Small intestine (tissue), 7 donors: Measurements from ENCODE around the gene OXT. TPM values are rescaled to one million over a fixed set of nuclear protein-coding genes. Genes with fewer than 3 reads are reported as not detected.

Source experiments
- DNase-seq, 2 donors: peaks; one replicate each; pipeline versions ENCODE4 v3.0.0 to v3.0.0-alpha.2; 2013
- FAIRE-seq: peaks from 2 replicates; lab custom pipeline; 2012; peaks lifted over from hg19 to GRCh38; lab: Jason Lieb, UNC
- H3K27ac ChIP-seq, 3 donors: one replicate each; pipeline ENCODE4 v1.5.1; 2013; ENCODE audit warnings: low read length in 2 of 3, mild to moderate bottlenecking in 2 of 3, control low read depth in 1 of 3, inconsistent platforms in 1 of 3, low read depth in 1 of 3, moderate library complexity in 1 of 3
- H3K27me3 ChIP-seq, 3 donors: one replicate each; pipeline ENCODE4 v1.6.1; 2013; ENCODE audit warnings: low read length in 3 of 3, inconsistent platforms in 1 of 3; ENCODE audit not compliant: control insufficient read depth in 3 of 3, insufficient read depth in 3 of 3
- H3K36me3 ChIP-seq, 3 donors: one replicate each; pipeline ENCODE4 v1.6.1; 2013; ENCODE audit warnings: low read length in 3 of 3, inconsistent platforms in 1 of 3, low read depth in 1 of 3, mild to moderate bottlenecking in 1 of 3, moderate library complexity in 1 of 3; ENCODE audit not compliant: control insufficient read depth in 3 of 3, insufficient read depth in 2 of 3
- H3K4me1 ChIP-seq, 3 donors: one replicate each; pipeline ENCODE4 v1.6.1; 2013; ENCODE audit warnings: low read length in 2 of 3, inconsistent platforms in 1 of 3, low read depth in 1 of 3, mild to moderate bottlenecking in 1 of 3, moderate library complexity in 1 of 3; ENCODE audit not compliant: control insufficient read depth in 3 of 3, insufficient read depth in 2 of 3
- H3K4me3 ChIP-seq, 3 donors: one replicate each; pipeline ENCODE4 v1.5.1; 2013; ENCODE audit warnings: low read length in 3 of 3, control low read depth in 1 of 3, inconsistent platforms in 1 of 3, low read depth in 1 of 3, mild to moderate bottlenecking in 1 of 3, moderate library complexity in 1 of 3
- H3K9me3 ChIP-seq, 2 donors: one replicate each; pipeline ENCODE4 v1.6.1; 2013; ENCODE audit warnings: low read depth in 1 of 2, low read length in 1 of 2; ENCODE audit not compliant: control insufficient read depth in 2 of 2, insufficient read depth in 1 of 2
- WGBS, 3 donors: extraction: QIAGEN DNeasy Blood & Tissue Kit; methylation state at CpG; one replicate each; pipeline ENCODE4 v1.1.7; 2013; 5-methylcytosine and 5-hydroxymethylcytosine counted together
- polyA plus RNA-seq, 4 donors: library from polyadenylated mRNA; stranded (reverse) in 3 of 4; unstranded in 1 of 4; fragments of 200-250 nt in 3 of 4; fragments of 120-200 nt in 1 of 4; gene quantifications; one replicate each; pipeline versions ENCODE4 v1.2.1 to v1.2.3, GENCODE V29; 2013
- donor health status: healthy with polysubstance abuse.
- donor health status: control.
- donor health status: control.
- donor health status: Bipolar disorder and iron deficiency.
- donor health status: healthy.

Gene OXT
- polyA plus RNA-seq, 4 donors, result 2.7 to 45.8 (median 20.9) TPM

DNA sequence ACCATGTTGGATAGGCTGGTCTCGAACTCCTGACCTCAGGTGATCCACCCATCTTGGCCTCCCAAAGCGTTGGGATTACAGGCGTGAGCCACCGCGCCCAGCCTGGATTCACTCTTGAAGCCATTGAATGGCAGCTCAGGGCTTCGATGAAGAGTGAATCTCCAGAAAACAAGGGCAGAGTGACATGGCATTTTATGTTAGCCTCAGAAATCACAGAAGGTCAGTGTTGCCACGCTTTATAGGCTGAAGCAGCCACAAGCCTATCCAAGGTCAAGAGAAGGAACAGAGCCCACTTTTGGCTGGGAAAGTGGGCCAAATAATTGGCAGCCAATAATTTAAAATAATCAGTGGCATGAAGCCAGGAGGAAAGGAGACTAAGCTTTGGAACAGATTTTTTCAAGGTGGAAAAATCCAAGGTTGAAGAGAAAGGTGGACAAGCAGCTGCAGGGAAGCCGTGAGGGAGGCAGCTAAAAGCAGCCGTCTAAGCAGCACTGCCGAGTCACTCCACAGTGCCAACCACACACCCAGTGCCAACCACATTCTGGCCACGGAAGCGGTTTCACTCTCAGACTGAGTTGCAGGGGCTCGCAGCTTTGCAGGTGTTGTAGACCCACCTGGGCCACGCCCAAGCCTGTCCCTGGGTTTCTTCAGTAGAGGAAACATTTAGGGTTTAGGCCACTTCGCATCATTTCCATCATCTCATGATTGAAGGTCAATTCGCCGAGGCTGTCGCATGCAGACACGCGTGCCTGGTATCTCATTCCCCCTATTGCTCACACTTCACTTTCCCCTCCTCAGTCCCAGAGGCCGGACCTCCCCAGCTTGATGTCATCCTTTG is 30.5 kb downstream of the OXT start:
- Histone ChIP-seq H3K4me1 (no peaks in the 10 kb centered on the region), H3K36me3 (peaks cover 0 to 9% (median 0%) of the 10 kb centered on the region in 3 donors), H3K4me3 (no peak overlapping the region), H3K27ac (no peak overlapping the region), H3K9me3 (no peaks in the 10 kb centered on the region), H3K27me3 (no peaks in the 10 kb centered on the region)
- DNase-seq (no peak), FAIRE-seq (no peak)
- 74 to 80% (median 77%) methylated on average over 21 of the region's 21 CpGs for WGBS, 3 donors

DNA sequence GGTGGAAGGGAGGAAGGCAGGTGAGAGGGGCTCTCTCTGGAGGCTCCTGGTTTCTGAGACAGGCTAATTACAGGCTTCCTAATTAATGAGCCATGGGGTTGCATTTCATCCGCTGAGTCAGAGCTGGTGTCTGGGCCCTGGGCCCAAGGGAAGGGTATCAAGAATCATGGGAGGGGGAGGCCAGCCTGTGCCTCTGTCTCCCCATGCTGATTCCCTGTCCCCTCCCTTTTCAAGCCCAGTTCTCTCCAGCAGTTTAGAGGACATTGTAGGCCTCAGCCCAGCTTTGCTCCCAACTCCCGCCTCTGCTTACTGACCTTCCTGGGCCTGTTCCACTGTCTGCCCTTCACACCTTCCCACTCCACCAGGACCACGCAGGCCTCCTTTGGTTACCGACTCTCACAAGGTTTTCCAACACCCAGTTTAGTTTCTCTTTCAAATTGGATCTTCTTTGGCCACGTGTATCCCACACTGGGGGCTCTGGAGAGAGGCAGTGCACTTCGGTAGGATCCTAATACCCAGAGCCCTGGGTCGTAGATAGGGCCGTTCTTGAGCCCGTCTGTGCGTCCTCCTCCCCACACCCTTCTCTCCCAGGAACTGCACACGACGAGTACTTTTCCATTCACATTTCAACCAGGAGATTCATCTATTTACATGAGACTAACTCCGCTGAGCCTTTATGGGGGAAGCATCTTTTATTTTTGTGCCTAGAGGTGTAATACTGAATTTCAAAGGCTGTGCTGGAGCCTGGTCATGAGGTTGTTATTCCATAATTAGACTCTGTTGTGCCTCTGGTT is 31.4 kb downstream of the OXT start:
- DNase-seq (no peak), FAIRE-seq (no peak)
- Histone ChIP-seq H3K4me3 (no peak overlapping the region), H3K27ac (no peak overlapping the region), H3K27me3 (no peaks in the 10 kb centered on the region), H3K4me1 (no peaks in the 10 kb centered on the region), H3K9me3 (no peaks in the 10 kb centered on the region), H3K36me3 (peaks cover 0 to 16% (median 0%) of the 10 kb centered on the region in 3 donors)
- 78 to 84% (median 80%) methylated on average over 13 of the region's 13 CpGs for WGBS, 3 donors

DNA sequence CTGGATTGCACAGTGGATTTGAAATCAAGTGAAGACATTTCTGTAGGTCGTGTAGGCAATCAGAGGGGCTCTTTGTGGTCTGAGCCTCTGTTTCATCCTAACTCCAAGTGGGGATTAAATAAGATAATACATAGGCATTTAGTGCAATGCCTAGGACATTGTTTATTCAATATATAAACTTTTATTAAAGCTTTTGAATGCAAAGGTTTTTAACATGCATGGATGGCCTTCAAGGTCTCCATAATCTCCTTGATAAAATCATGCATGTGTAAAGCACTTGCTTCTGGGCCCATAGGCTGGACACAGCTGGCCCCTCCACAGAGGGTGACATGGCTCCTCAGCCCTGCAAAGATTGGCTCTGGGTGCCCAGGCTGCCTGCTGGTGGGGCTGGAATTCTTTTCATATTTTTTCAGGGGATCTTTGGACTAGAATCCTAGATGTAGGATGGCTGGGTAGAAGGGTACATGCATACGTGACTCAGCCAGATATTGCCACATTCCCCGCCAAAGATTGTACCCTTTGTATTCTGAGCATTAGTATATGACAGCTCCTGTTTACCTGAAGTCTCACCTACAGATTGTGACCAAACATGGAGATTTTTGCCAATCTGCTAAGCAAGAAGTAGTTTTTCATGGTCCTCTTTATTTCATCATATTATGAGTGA is 32.1 kb downstream of the OXT start:
- Histone ChIP-seq H3K9me3 (no peaks in the 10 kb centered on the region), H3K27ac (no peak overlapping the region), H3K36me3 (peaks cover 0 to 21% (median 0%) of the 10 kb centered on the region in 3 donors), H3K4me1 (no peaks in the 10 kb centered on the region), H3K4me3 (no peak overlapping the region), H3K27me3 (no peaks in the 10 kb centered on the region)
- DNase-seq (peak in 1 of 2 donors; percentile 59), FAIRE-seq (no peak)
- WGBS, 3 donors, result 33 to 53% (median 45%) methylated on average over 3 of the region's 3 CpGs

DNA sequence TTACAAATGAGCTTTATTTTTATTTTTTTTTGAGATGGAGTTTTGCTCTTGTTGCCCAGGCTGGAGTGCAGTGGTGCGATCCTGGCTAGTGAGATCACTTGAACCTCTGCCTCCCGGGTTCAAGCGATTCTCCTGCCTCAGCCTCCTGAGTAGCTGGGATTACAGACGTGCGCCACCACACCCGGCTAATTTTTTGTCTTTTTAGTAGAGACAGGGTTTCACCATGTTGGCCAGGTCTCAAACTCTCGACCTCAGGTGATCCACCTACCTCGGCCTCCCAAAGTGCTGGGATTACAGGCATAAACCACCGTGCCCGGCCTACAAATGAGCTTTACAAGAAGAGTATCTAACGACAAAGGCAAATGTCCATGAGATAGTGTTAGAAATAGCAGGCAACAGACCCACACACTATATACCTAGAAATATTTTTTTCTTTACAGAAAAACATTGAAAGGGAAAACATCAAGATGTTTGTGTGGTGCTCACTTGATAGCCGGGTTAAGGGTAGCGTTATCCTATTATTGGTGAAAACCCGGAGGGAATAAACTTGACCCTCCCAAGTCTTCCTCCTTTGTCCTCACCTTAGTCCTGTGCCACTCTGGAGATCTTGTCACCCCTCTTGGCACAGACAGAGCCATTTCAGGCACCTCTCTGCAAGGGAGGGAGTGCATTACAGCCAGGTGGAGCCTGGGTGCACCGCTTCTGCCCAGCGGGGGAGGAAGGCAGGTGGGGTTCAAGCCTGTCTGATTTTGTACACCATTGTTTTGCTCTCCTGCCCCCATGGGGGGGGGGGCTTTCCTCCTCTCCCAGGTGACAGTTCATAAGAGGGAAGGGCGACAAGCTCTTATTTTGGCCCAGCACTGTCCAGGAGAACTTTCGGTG is 34.1 kb downstream of the OXT start:
- H3K27ac ChIP-seq, result no peak overlapping the region
- 94% methylated on average over 18 of the region's 18 CpGs for WGBS, 3 donors
- DNase-seq, result no peak
- peaks cover 2 to 39% (median 4%) of the 10 kb centered on the region in 3 donors for H3K36me3 ChIP-seq
- H3K9me3 ChIP-seq, result no peaks in the 10 kb centered on the region
- no peaks in the 10 kb centered on the region for H3K27me3 ChIP-seq
- no peak overlapping the region for H3K4me3 ChIP-seq
- no peaks in the 10 kb centered on the region for H3K4me1 ChIP-seq
- FAIRE-seq, result no peak

DNA sequence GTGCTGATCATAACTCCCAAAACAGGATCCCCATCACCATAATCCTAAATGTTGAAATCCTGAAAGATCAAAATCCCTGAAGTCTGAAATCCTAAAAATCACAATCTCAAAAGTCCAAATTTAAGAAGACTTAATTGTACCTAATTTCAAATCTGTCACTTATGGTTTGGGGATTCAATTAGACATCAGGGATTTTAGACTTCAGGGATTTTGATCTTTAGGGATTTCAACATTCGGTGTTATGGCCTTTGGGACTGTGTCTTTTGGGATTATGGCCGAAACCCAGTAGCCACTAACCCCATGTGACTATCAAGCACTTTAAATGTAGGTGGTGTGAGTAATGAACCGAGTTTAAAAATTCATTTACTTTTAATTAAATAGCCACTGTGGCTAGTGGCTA is 34.8 kb downstream of the OXT start:
- no peak overlapping the region for H3K4me3 ChIP-seq
- FAIRE-seq (no peak), DNase-seq (no peak)
- H3K9me3 ChIP-seq, result no peaks in the 10 kb centered on the region
- 95 to 97% (median 96%) methylated on average over 3 of the region's 3 CpGs for WGBS, 3 donors
- H3K27ac ChIP-seq, result no peak overlapping the region
- no peaks in the 10 kb centered on the region for H3K27me3 ChIP-seq
- no peaks in the 10 kb centered on the region for H3K4me1 ChIP-seq
- peaks cover 2 to 44% (median 6%) of the 10 kb centered on the region in 3 donors for H3K36me3 ChIP-seq

DNA sequence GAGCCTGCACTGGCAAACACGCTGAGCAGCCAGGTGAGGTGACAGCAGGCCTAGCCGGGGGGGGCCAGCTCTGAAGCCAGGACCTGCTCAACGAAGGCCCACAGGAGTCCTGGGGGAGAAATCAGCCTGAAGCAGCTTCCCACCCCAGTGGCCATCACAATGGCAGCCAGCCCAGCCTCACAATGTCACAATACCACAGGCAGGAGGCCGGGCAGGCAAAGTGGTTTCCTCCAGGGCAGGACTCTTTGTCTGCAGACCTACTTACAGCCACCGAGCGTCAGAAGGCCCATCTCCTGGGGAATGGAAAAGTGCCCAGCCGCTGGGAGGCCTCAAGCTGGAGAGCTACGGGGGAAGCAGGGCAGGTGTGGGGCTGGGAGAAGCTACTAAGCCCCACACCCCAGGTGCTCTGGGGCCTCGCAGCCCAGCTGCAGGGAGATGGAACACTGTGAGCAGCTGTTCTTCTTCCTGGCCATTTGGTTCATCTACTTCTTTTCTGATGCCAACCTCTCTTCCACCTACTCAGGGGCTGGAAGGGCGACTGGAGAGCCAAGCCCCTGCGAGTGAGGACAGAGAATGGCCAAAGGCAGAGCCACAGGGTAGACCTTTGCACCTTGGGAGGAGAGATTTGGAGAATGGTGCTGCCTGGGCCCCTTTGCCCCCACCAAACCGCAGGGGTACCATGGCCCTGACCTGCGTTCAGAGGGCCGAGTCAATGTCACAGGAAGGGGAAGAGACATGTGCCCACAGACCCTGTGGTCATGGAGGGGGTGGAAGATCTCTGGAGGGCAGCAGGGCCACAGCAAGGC is 35.4 kb downstream of the OXT start:
- Histone ChIP-seq H3K9me3 (no peaks in the 10 kb centered on the region), H3K4me1 (no peaks in the 10 kb centered on the region), H3K36me3 (peaks cover 2 to 50% (median 6%) of the 10 kb centered on the region in 3 donors), H3K27me3 (no peaks in the 10 kb centered on the region), H3K4me3 (no peak overlapping the region), H3K27ac (no peak overlapping the region)
- DNase-seq (no peak), FAIRE-seq (no peak)
- 79 to 80% (median 80%) methylated on average over 14 of the region's 14 CpGs for WGBS, 3 donors

DNA sequence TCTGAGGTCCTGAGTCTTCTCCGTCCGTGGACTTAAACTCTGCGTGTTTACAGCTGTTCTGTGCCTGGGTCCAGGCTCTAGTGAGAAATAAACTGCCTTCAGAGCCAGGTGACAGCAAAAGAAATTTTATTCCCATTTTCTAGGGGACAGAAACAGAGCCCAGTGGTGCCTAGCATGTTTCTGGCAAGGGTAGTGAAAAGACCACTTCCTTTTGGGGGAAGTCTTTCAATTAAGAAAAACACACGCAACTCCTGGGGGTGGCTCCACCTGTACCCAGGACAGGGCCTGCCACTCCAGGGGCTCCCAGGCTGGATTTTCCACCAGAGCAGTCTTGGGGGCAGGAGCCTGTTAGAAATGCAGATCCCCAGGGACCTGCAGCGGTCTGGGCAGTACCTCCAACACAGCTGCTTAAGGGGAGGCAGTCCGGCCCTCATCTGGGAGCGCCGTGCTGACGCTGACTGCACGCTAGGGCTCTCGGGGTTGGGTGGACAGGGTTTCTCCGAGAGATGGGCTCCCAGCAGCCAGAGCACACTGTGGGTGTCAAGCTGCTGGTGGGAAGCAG is 36.1 kb downstream of the OXT start:
- 93 to 95% (median 93%) methylated on average over 12 of the region's 12 CpGs for WGBS, 3 donors
- Histone ChIP-seq H3K27ac (no peak overlapping the region), H3K27me3 (no peaks in the 10 kb centered on the region), H3K36me3 (peaks cover 2 to 53% (median 6%) of the 10 kb centered on the region in 3 donors), H3K4me1 (no peaks in the 10 kb centered on the region), H3K9me3 (no peaks in the 10 kb centered on the region), H3K4me3 (no peak overlapping the region)
- DNase-seq (no peak), FAIRE-seq (no peak)
